ENCODE data around the gene ABAT.
"Not testable (repeated sequence)": the region's sequence is repeated elsewhere in the genome, so short reads cannot be mapped to it uniquely, and the experiment has no call there.

The ABAT gene

DNA sequence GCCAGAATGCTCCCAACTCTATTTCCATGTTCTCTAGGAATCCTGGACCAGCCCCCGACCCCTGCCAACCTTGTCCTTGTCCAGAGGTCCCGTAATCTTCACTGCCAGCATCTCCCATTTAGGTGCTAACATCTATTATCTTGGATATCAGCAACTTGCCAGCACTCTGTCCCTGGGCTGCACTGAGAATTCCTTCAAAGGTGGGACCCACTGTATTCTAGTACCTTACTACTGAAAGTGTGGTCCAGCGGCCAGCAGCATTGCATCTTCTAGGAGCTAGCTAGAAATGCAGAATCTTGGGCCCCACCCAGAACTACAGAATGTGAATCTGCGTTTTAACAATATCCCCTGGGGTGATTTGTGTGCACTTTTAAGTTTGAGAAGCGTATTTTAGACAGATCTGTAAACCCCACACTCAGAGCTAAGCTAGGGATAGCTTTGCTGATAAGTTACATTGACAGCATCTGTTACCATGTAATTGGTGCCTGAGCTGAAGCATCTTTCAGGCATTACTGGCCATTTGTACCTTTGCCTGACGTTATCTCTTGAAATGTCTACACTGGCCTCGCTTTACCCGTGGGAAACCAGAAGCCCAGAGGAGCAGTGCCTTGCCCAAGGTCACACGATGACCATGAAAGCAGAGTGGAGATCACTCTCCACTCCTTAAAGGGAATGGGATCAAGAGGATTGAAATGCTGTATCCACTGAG, 8.3 kb downstream of the ABAT start:
- no peak for DNase-seq

DNA sequence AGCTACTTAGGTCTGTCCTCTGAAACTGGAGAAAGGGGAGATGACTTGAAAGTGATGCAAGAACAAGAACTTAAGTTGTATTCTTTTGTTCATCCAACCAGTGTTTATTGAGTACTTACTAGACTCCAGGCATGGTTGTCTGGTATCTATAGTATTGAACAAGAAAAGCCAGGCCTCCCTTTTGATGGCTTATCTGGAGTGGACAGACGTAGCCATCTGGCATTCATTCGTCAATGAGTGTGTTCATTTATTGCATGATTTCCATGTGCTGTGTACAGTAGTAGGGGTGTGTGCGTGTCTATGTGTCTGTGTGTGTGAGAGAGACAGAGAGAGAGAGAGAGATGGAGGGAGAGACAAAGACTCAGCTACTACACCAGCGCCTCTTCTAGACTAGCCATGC, 9.2 kb downstream of the ABAT start:
- DNase-seq, result no peak

DNA sequence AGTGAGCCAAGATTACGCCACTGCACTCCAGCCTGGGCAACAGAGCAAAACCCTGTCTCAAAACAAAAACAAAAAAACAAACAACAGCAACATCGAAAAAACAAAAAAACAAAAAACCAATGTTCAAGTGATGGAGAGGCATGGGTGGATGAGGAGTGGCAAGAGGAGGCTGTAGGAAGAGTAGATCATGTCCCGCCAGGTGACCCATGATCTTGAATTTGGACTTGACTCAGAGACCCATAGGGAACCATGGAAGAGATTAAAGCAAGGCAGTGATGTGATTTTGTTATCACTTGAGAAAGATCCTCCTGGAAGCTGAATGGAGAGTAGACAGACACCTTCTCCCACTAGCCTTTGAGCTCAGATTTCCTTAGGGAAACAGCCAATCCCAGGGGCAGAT, 11.2 kb downstream of the ABAT start:
- DNase-seq, result no peak

DNA sequence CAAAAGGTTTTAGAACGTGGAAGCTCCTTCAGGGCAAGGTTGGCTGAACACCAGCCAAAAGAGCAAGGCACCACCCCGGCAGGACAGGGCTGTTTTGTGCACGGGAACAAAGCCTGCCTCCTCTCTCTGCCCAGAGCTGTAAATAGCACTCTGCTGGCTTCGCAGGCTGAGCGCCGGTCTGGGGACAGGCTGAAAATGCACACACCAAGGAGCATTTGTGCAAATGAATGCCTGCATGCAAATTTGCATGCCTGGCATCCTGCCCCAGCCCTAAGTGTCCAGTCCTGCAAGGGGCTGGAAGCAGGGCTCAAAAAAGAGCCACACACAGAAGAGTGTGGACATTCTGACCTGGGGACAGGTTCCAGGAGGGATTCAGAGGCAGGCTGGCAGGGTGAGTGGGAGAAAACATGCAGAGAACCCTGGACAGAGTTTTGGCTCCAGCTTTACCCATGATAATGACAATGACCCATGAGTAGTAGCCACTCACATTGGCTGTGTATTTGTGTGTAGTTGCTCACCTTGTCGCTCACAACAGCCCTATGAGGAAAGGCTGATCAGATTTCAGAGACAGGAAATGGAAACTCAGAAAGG, 11.7 kb downstream of the ABAT start:
- DNase-seq, result no peak

DNA sequence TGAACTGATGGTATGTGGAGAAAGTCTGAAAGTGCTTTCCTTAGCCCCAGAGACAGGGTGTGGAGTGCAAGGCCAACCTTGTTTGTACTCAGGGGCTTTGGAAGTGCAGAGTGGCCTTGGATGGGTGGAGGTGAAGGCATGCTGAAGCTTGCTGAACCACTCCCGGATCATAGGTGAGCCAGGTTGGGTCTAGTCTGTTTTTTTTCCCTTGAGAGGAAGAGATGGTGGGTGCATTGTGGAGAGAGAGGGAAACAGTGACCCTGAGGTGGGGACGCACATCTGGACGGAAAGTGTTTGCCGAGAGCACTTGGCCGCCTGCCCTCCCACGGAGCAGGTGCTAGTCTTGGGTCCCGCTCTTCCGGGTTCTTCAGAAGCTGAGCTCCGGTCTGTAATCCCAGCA, 12.5 kb downstream of the ABAT start:
- DNase-seq, result no peak

DNA sequence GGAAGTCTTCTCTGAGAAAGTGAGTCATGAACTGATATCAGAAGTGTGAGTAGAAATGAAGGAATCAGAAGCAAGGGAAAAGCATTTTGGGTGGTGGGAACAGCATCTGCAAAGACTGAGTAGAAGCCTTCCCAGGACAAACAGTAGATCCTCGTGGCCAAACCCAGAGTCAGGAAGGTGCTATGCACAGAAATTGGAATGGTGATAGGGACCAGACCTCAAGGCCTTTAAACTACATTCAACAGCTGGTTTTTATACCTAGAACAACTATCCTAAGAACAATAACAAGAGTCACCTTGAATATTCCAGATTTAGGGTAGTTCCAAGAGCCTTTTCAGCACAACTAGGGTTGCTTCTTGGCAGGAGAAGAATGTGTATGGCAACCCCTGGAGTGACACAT, 15.3 kb downstream of the ABAT start:
- no peak for DNase-seq

DNA sequence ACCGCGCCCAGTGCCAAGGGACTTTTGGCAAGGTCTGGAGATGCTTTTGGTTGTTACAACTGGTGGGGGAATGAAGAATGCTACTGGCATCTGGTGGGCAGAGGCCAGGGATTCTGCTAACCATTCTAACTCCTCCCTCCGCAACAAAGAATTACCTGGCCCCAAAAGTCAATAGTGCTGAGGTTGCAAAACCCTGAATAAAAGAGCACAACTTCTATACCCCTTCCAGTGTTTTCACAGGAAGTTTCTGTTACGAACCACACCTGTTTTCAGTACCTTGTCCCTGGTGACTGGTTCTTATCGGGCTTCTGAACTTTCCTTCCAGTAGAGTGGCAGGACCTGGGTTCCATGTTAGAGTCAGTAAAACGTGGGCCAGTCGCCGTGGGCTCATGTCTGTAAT, 17.3 kb downstream of the ABAT start:
- DNase-seq, result no peak

DNA sequence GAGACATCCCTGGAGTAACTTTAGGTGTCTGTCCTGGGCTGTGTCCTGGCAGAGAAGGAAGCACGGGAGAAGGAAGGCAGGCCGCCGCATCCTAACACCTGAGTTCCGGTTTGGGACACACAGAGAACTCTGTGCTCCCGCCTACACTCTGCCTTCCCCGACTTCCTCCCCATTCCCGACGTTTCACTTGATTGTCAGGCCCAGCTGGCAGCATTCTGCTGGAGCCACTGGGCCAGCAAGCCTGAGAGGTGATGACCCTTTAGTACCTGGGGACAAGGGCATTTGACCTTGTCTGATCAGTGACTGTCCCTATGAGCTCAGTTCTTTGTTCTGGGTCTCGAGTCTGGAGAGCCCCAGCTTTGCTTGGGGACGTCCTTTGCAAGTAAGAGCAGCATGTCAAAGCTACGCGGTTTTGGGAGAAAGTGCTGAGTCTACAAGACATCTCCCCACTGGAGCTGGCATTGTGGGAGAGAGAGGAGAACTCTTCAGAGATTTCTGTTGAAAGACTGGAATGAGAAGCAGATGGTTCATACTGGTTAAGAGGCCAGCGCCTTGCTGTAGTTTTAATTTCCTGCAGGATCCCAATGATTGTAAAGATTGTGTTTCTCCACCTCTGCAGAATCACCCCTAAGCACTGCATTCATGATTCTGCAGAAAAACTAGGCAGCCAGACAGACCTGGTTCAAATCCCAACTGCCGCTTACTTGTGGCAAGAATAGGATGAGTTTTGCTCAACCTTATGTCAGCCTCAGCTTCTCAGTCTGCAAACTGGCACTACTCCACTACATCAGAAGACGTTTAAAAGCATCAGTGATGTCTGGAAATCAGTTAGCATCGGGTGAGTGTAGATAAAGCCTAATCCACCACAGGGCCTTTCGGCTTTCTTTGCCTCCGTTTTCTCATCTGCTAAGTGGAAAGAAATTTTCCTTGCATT, 20.6 kb downstream of the ABAT start:
- DNase-seq, result no peak

DNA sequence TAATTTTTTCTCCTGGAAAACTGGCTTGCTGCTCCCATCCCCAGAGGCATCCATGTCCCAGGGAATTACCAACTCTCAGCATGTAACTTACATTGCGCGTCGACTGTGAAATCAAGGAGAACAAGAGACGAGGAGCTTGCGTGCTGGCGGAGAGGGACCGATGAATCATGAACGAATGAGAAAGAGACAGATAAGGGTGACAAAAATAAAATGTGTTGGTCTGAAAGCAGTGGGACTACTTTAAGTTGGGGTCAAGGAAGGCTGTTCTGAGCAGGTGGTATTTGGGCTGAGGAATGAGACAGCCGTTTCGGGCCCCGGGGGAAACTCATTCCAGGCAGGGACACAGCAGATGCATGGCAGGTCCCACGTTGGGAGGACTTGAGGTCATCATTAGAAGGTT, 22.5 kb downstream of the ABAT start:
- no peak for DNase-seq

DNA sequence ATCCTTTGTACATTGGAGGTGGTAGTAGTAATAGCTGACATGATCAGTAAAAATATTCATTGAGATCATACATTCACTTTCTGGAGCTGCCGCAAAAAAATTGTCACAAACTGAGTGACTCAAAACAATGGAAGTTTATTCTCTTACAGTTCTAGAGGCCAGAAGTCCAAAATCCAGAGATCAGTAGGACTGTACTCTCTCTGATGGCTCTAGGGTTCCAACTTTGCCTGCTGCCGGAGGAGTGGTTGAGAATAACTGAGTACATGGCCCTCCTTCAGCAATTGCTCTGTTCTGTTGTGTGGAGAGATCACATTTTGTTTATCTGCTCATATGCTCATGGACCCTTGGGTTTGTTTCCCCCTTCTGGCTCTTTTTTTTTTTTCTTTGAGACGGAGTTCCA, 23.5 kb downstream of the ABAT start:
- no peak for DNase-seq

DNA sequence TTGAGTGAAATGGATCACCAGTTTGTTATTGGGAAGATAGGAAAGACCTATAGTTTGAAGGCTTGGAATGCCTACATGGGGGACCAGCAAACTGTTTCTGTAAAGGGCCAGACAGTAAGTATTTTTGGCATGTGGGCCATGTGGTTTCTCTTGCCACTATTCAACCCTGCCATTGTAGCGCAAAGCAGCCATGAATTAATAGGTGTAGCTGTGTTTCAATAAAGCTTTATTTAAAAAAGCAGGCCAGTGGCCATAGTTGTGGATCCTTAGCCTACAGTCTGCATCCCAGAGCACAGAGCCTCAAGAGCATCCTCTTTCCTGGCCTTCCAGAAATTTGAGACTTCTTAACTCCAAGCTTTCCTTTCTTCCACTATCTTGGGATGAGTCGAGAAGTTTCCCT, 29.3 kb downstream of the ABAT start:
- no peak for DNase-seq

DNA sequence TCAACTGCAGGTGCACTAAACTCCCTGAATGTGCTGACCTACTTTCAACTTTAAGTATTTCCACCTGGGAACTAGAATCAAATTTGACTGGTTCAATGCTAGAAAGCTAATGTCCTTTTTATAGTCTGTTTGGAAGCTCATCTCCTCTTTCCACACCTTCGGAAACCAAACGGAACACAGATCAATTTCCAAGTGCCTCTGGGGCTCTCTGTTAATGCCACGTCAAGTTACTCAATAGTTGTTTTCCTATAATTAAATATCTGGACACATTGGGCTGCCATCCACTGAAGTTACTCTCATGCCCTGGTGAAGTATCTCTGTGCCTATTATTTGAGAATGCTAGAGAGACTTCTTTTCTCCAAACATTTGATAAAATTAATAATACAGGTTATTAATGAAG, 29.7 kb downstream of the ABAT start:
- no peak for DNase-seq

DNA sequence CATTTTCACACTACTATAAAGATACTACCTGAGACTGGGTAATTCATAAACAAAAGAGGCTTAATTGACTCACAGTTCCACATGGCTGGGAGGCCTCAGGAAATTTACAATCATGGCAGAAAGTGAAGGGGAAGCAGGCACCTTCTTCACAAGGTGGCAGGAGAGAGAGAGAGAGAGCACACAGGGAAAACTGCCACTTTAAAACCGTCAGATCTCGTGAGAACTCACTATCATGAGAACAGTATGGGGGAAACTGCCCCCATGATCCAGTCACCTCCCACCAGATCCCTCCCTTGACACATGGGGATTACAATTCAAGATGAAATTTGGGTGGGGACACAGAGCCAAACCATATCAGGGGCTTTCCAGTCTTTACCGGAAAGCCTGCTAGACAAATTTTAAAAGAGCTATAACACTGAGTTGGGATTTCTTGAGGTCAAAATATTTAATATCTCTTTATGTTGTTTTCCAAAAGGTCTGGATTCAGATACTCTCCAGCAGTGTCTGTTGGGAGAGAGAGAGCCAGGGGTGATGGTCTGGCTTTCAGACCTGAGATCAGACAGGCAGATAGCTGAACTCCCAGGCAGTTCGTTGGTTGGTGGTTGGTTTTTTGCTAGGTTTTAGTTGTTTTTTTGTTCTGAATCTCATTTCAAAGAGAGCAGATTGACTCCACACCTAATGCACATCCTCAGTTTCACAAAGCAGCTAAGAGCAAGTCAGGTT, 30.8 kb downstream of the ABAT start:
- not testable (repeated sequence) for DNase-seq

DNA sequence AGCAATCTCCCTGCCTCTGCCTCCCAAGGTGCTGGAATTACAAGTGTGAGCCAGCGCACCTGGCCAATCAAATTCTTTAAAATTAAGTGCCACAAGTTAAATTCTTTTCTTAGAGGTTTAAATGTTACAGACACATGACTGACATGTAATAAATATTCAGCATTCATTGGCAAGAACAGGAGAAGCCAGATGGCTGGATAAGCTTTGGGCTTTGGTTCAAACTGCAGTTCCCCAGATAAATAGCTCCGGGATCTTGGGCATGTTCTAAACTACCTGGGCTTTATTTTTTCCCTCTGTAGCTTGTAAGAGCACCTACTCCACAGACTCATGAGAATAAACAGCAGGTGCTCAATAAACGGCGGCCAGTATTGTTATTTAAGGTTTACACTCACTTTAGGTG, 34.1 kb downstream of the ABAT start:
- no peak for DNase-seq

DNA sequence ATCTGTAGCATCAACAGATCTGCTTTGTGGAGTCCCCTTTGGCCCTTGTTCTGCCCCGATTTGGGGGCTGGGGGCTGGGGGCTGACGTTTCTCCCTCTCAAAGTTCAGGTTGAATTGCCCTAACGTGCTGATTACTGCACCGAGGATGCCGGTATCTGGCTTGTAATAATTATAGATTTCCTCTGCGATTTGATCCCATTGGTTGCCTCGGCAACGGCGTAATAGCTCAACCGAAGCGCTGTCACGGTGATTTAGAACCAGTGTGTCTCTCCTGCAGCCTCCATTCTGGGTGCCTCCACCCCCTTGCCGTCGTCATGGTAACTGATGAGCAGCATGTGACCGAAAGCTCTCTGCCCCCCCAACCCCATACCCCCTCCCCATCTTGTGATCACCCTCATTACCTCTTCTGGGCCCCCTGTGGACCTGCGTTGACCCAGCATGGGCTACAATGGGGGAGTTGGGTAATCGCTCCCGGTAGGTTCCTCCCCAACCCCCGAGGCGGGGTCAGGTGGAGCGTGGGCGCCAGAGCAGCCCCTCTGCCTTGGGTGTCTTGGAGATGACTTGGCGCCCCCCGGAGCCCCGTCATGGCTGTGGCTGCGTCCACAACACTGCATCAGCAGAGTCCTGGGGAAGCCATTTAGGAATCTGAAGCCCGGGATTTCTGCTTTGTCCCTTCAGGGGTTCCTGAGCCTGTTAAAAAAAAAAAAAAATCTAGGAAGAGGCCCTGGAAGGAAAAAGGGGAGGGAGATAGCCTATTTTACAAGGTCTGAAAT, 38.4 kb downstream of the ABAT start:
- DNase-seq, result no peak

DNA sequence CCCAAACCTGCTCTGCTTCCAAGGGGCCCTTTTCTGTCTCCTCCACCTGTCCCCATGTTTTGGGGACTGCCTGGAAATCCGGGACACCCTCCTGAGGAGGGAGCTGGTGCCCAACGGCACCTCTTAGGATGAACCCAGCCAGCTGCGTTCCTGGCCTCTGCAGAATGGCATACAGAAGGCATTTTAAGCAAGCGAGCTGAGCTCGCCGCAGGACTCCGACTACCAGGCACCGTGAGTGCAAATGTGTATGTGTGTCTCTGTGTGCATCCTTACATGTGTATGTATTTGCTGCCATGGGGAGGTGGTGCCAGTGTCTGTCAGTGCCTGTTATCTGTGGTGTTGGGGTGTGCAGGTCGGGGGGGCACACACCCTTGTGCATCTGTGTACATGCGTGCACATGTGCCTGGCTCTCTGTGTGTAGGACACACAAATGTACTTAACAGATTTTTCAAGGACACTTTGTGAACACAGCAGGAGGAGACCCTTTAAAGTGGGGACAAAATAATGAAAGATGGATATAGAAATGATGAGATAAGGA, 39.3 kb downstream of the ABAT start:
- DNase-seq, result no peak

DNA sequence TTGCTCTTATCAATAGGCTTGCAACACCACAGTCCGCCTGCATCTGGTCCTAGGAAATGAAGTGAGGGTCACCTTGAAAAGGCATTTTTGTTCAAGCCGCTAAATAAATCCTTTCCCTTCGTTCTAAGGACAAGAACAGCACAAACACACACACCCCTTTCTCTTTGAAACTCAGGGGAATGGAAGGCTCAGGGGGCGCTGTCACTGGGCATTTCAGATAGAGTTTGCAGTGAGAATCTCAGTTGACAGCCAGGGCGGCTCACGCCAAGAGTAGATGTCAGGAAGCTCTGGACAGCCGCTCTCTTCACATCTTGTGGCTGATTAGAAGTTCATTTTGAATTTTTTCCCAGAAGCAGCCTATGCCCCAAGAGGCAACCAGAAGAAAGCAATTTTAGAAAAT, 39.8 kb downstream of the ABAT start:
- no peak for DNase-seq

DNA sequence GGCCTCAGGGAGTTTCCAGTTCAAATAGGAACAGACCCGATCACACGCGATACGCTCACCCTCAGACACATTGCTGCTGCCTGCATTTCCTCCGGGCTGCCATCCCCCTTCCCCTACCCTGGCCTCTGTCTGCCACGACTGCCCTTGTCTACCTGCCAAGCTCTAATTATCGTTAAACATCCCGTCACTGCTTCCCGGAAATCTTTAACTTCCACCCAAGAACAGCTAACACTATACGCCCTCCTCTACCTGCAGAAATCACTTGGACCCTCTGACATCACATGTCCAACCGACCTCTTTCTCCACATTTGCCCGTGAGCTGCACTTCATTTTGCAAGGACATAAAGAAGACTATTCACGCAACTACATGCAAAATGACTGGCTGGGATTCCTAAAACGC, 40.4 kb downstream of the ABAT start:
- DNase-seq, result no peak

DNA sequence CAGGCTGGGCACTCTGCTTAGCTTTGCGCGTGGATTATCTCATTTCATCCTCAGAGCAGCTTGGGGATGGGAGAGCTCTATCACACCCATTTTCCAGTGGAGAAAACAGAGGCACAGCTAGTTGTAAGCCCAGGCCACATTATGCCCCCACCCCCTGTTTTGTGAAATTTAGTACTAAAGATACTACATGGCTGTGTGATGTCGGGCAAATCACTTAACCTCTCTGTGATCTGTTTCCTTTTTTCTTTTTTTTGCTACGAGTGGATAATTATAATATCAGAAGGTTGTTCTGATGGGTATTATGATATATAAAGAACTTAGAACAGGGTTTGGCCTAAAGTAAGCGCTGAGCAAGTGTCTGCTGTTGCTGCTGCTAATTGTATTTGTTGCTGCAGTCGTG, 41.6 kb downstream of the ABAT start:
- no peak for DNase-seq

DNA sequence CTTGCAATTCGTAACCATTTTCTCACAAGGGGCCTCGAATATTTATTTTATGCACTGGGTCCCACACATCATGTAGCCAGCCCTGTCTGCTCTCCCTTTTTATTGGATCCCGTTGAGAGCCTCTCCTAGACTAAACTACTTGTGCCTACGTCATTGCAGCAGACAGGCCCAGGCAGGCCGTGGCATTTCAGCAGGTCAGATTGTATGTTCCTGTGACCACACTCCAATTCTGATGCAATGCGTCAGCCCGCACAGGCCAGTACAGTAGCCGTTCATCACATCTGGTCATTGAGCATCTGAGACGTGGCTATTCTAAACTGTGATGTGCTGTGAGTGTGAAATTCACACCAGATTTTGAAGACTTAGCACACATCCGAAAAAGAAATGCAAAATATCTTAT, 42.2 kb downstream of the ABAT start:
- no peak for DNase-seq

DNA sequence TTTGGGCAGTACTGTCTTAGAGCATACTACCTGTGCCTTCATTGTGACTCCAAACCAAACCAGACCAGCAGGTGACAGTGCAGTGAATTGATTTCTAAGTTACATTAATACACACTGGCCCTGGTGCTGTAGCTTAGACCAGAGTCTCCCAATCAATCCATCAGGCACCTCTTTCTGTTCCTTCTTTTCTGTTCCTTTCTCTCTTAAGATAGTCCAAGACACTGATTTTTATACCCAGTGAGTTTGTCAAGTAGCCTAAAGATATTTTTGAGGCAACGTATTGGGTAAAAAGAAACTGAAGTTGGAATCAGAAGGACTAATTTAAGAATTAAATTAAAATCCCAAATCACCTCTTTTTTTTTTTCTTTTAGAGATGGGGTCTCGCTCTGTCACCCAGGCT, 43.1 kb downstream of the ABAT start:
- no peak for DNase-seq

DNA sequence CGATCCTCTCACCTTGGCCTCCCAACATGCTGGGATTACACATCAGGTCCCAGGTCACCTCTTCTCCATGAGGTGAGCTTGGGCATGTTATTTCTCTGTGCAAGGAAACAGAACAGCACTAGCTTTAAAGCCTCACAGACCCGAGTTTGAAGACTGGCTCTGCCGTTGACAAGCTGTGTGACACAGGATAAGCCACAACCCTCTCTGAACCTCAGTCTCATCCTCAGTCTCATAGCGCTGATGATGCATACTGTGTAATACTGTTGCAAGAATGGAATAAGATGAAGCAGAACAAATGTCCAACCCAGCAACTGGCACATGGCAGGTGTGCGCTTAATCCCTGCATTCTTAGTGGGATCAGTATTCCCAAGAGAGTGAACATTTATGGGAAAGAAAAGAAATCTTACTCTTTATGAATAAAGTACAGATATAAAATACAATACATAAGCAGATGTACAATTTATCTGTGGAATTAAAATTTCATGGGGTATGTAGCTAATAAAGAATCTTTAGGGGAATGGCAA, 43.5 kb downstream of the ABAT start:
- no peak for DNase-seq
